DOHH2 (cell line): ENCODE data around the gene CFAP57.
A peak's percentile ranks its signal among the peaks of the same experiment; 100 is the strongest.

Experiments used
- H3F3A ChIP-seq: fragments of 200-600 bp; sonication (generic), shearing (Covaris generic); 2 replicates; pipeline ENCODE4 v1.6.0; 2016; ENCODE audit warnings: antibody characterized with exemption, mild to moderate bottlenecking; ENCODE audit not compliant: control insufficient read depth, insufficient read depth
- H3K27ac ChIP-seq: fragments of 200-600 bp; sonication (generic); 2 replicates; pipeline ENCODE4 v1.5.1; 2014; ENCODE audit warnings: low read depth, mild to moderate bottlenecking, low read length, moderate library complexity
- H3K27me3 ChIP-seq: fragments of 200-600 bp; sonication (generic); 2 replicates; pipeline ENCODE4 v1.6.1; 2014; ENCODE audit warnings: mild to moderate bottlenecking, low read length, mixed read lengths; ENCODE audit not compliant: control insufficient read depth
- H3K36me3 ChIP-seq: fragments of 200-600 bp; sonication (generic); 2 replicates; pipeline ENCODE4 v1.6.1; 2014; ENCODE audit warnings: mild to moderate bottlenecking, low read length, moderate library complexity, mixed read lengths; ENCODE audit not compliant: control insufficient read depth
- H3K4me1 ChIP-seq: fragments of 200-600 bp; sonication (generic); 2 replicates; pipeline ENCODE4 v1.6.1; 2014; ENCODE audit warnings: mild to moderate bottlenecking, low read length, mixed read lengths; ENCODE audit not compliant: control insufficient read depth
- H3K4me2 ChIP-seq: fragments of 200-600 bp; sonication (generic); 2 replicates; pipeline ENCODE4 v1.6.0; 2014; ENCODE audit warnings: mild to moderate bottlenecking, low read length, moderate library complexity
- H3K4me3 ChIP-seq: fragments of 200-600 bp; sonication (generic); 2 replicates; pipeline ENCODE4 v1.5.1; 2014; ENCODE audit warnings: mild to moderate bottlenecking, low read length, mixed read lengths
- H3K79me2 ChIP-seq: fragments of 200-600 bp; sonication (generic); 2 replicates; pipeline ENCODE4 v1.6.1; 2014; ENCODE audit warnings: mild to moderate bottlenecking, low read length, mixed read lengths; ENCODE audit not compliant: control insufficient read depth
- H3K9me2 ChIP-seq: fragments of 200-600 bp; sonication (generic); replicated peaks from 2 replicates; pipeline ENCODE4 v1.6.1; 2014; ENCODE audit warnings: mild to moderate bottlenecking, low read length, mixed read lengths; ENCODE audit not compliant: control insufficient read depth
- H3K9me3 ChIP-seq: fragments of 200-600 bp; sonication (generic); 2 replicates; pipeline ENCODE4 v1.6.1; 2014; ENCODE audit warnings: antibody characterized with exemption, low read length, mixed read lengths; ENCODE audit not compliant: control insufficient read depth, insufficient read depth
- H4K20me1 ChIP-seq: fragments of 200-600 bp; sonication (generic); 2 replicates; pipeline ENCODE4 v1.6.0; 2014; ENCODE audit warnings: low read depth, mild to moderate bottlenecking, antibody characterized with exemption, low read length, moderate library complexity; ENCODE audit not compliant: control insufficient read depth, insufficient read depth
- EZH2phosphoT487 ChIP-seq: fragments of 200-600 bp; sonication (generic); IDR thresholded peaks from 2 replicates; pipeline ENCODE4 v1.6.1; 2017; ENCODE audit warnings: borderline replicate concordance, mild to moderate bottlenecking, antibody characterized with exemption, low read length, moderate library complexity, mixed read lengths
- TF ChIP-seq, protein P1 (sequence below): fragments of 200-600 bp; sonication (generic); IDR thresholded peaks from one replicate; pipeline ENCODE4 v1.5.1; 2014; ENCODE audit warnings: antibody characterized with exemption, mild to moderate bottlenecking, low read depth, low read length; ENCODE audit not compliant: poor library complexity, severe bottlenecking

The CFAP57 gene

DNA sequence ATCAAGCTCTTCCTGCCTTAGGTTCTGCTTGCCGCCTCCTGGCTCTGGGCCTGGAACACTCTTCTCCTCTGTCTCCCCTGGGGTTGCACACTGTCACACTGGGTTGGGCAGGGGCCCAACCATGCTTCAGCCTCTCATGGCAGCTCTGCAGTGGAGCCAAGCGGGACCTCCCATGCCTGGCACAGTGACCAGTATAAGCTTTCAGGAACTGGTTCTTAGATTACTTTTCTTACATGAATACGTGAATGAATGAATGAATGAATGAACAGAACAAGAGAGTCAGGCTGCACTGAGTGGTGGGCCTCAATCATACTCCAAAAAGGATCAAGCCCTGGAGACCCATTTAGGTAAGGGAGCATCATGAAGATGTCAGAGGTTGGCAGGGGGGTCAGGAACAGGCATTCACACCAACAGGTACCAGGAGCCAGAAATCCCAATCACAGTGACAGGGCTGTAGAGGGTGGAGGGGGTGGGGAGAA is 66.9 kb downstream of the CFAP57 start:
- Histone ChIP-seq H3K9me3 (no peaks in the 10 kb centered on the region), H4K20me1 (no peaks in the 10 kb centered on the region), H3K4me1 (peaks cover 23% of the 10 kb centered on the region), H3K27ac (peak overlapping the region; percentile 59), H3K4me2 (peak overlapping the region; percentile 56), H3K79me2 (no peaks in the 10 kb centered on the region), H3K4me3 (0 out of 2 replicates have a peak overlapping the region, but pooled peaks have one; percentile 1), H3K27me3 (no peaks in the 10 kb centered on the region), H3K36me3 (no peaks in the 10 kb centered on the region), H3F3A (peaks cover 3% of the 10 kb centered on the region), H3K9me2 (no peaks in the 10 kb centered on the region)
- TF ChIP-seq, protein P1, sequence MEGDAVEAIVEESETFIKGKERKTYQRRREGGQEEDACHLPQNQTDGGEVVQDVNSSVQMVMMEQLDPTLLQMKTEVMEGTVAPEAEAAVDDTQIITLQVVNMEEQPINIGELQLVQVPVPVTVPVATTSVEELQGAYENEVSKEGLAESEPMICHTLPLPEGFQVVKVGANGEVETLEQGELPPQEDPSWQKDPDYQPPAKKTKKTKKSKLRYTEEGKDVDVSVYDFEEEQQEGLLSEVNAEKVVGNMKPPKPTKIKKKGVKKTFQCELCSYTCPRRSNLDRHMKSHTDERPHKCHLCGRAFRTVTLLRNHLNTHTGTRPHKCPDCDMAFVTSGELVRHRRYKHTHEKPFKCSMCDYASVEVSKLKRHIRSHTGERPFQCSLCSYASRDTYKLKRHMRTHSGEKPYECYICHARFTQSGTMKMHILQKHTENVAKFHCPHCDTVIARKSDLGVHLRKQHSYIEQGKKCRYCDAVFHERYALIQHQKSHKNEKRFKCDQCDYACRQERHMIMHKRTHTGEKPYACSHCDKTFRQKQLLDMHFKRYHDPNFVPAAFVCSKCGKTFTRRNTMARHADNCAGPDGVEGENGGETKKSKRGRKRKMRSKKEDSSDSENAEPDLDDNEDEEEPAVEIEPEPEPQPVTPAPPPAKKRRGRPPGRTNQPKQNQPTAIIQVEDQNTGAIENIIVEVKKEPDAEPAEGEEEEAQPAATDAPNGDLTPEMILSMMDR: no peak
- no peak for TF ChIP-seq EZH2phosphoT487

DNA sequence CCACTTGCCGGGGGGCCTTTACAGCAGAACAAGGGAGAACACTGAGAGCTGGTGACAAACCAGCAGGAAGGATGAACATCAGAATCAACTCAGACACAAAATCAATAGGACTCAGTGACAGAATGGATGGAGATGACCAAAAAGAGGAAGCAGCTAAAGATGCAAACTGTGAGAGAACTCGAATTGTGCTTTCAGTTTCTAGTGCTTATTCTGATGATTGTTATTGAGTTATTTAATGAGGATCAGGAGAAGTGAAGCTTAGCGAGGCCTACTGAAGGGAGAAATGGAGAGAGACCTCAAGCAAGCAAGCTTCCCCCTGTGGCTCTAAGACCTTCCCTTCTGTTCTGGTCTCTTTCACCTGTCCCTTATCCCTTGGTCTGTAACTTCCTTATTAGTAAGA is 67.4 kb downstream of the CFAP57 start:
- TF ChIP-seq EZH2phosphoT487: no peak
- TF ChIP-seq, protein P1: no peak
- Histone ChIP-seq H3F3A (peaks cover 3% of the 10 kb centered on the region), H3K4me3 (peak overlapping the region; percentile 17; the same call in 1 of the 2 replicates), H4K20me1 (no peaks in the 10 kb centered on the region), H3K79me2 (no peaks in the 10 kb centered on the region), H3K27me3 (no peaks in the 10 kb centered on the region), H3K27ac (peak overlapping the region; percentile 59), H3K4me1 (peaks cover 23% of the 10 kb centered on the region), H3K9me3 (no peaks in the 10 kb centered on the region), H3K9me2 (no peaks in the 10 kb centered on the region), H3K4me2 (peak overlapping the region; percentile 56), H3K36me3 (no peaks in the 10 kb centered on the region)

DNA sequence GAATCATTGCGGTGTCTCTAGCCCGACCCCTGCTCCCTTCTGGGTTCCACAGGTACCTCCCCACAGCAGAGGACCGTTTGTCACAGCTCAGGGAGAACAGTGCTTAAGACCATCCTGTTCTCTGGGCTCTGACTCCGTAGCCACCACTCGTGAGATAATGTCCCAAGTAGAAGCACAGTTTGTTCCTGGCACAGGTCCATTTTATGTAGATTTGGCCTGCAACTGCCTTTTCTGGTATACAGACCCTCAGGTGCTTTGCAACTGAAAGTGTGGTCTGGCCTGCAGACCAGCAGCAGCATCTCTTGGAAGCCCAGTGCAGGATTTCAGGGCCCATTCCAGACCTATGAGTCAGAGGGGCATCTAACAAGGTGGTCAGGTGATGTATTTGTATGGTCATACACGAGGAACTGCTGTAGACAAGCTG is 69.3 kb downstream of the CFAP57 start:
- Histone ChIP-seq H4K20me1 (no peaks in the 10 kb centered on the region), H3K4me2 (no peak overlapping the region), H3K27me3 (no peaks in the 10 kb centered on the region), H3K27ac (no peak overlapping the region), H3K4me1 (peaks cover 23% of the 10 kb centered on the region), H3K9me2 (no peaks in the 10 kb centered on the region), H3K4me3 (no peak overlapping the region), H3K79me2 (no peaks in the 10 kb centered on the region), H3F3A (peaks cover 3% of the 10 kb centered on the region), H3K36me3 (no peaks in the 10 kb centered on the region), H3K9me3 (no peaks in the 10 kb centered on the region)
- TF ChIP-seq, protein P1: no peak
- no peak for TF ChIP-seq EZH2phosphoT487

DNA sequence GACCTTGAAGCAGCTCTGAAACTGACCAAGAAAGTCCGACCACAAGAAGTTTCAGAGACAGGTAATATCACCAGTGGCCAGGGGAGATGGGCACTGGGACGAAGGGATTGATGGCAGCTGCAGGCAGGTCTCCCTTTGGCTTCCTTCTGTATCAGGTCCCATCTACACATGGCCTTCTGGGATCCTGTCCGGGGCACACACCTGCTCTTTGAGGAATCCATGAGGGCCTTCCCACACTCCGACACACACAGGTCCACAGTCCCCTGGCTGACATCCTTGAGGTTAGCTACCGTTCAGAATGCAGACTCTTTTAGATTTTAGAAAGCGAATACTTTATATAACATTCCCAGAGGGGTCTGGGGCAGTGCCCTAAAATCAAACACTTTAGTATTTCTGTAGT is 71.2 kb downstream of the CFAP57 start:
- 0 out of 2 replicates have a peak, but pooled peaks cover 3% of the 10 kb centered on the region for H3K9me3 ChIP-seq
- peaks cover 21% of the 10 kb centered on the region for H3K4me1 ChIP-seq
- TF ChIP-seq EZH2phosphoT487: no peak
- TF ChIP-seq, protein P1: no peak

More for the DNA sequence above, 71.2 kb downstream of the CFAP57 start:
- Histone ChIP-seq H3K36me3 (no peaks in the 10 kb centered on the region), H3K79me2 (no peaks in the 10 kb centered on the region), H4K20me1 (no peaks in the 10 kb centered on the region), H3F3A (peaks cover 3% of the 10 kb centered on the region), H3K4me2 (no peak overlapping the region), H3K27ac (no peak overlapping the region), H3K9me2 (no peaks in the 10 kb centered on the region), H3K4me3 (no peak overlapping the region), H3K27me3 (no peaks in the 10 kb centered on the region)
